ENCODE results near the gene ENDOG.

Gene ENDOG

GRCh38 chr9:128824911-128825310, 6.6 kb downstream of the ENDOG start:
- TF ChIP-seq CTCF (IDR thresholded peaks at IDR 0.05; ENCODE audit: insufficient read depth, missing control alignments), result no peak
- FAIRE-seq, result no peak

GRCh38 chr9:128825923-128826700, 7.8 kb downstream of the ENDOG start:
- no peak for DNase-seq (ENCODE audit: insufficient read length, low spot score)
- no peak for FAIRE-seq
- TF ChIP-seq CTCF (IDR thresholded peaks at IDR 0.05; ENCODE audit: insufficient read depth, missing control alignments), result no peak

More at GRCh38 chr9:128824911-128825310, 6.6 kb downstream of the ENDOG start:
- DNase-seq (ENCODE audit: insufficient read length, low spot score), result no peak

- TF ChIP-seq CTCF (IDR thresholded peaks at IDR 0.05; ENCODE audit: insufficient read depth, missing control alignments), result no peak
- FAIRE-seq (no peak), DNase-seq (ENCODE audit: insufficient read length, low spot score) (no peak)
Measured at GRCh38 chr9:128828267-128828666, 10.0 kb downstream of the ENDOG start.

GRCh38 chr9:128828719-128829452, 10.6 kb downstream of the ENDOG start:
- FAIRE-seq, result no peak
- no peak for TF ChIP-seq CTCF (IDR thresholded peaks at IDR 0.05; ENCODE audit: insufficient read depth, missing control alignments)
- peak; percentile 6 for DNase-seq (ENCODE audit: insufficient read length, low spot score)

GRCh38 chr9:128829477-128830251, 11.4 kb downstream of the ENDOG start, which contains the start of gene SPOUT1:
SPOUT1 (minus strand) TSS chr9:128829794; CDS start chr9:128829780, 14 bp downstream.
- FAIRE-seq, result no peak
- peak; percentile 96 for DNase-seq (ENCODE audit: insufficient read length, low spot score)
- TF ChIP-seq CTCF (IDR thresholded peaks at IDR 0.05; ENCODE audit: insufficient read depth, missing control alignments), result no peak

- no peak for TF ChIP-seq CTCF (IDR thresholded peaks at IDR 0.05; ENCODE audit: insufficient read depth, missing control alignments)
- no peak for DNase-seq (ENCODE audit: insufficient read length, low spot score)
- no peak for FAIRE-seq
Measured at GRCh38 chr9:128833696-128834095, 15.4 kb downstream of the ENDOG start.

Measured in D721Med (cell line).